Fibroblast of lung (primary cell): Measurements from ENCODE around the gene DDX39B.

Experiments used
- CTCF ChIP-seq, 2 donors: IDR thresholded peaks in 1 of 2; conservative IDR thresholded peaks in 1 of 2; 1 replicate in 1 of 2; 2 replicates in 1 of 2; pipeline ENCODE4 v1.5.1; 2011 to 2012; ENCODE audit warnings: low read length in 2 of 2, control low read depth in 1 of 2, inconsistent platforms in 1 of 2, low read depth in 1 of 2, mild to moderate bottlenecking in 1 of 2
- EZH2 ChIP-seq: IDR thresholded peaks from 2 replicates; pipeline ENCODE4 v1.5.1; 2012; ENCODE audit warnings: low read length, control low read depth, mild to moderate bottlenecking; ENCODE audit errors: missing control alignments

- no peak for TF ChIP-seq CTCF (conservative IDR thresholded peaks at IDR 0.05 in 1 of 2, IDR thresholded peaks at IDR 0.05 in 1 of 2; ENCODE audit: low read depth in 1 of 2, low read length in 2 of 2)
- TF ChIP-seq EZH2: no peak
Observed at GRCh38 chr6:31559606-31559957, 17.8 kb upstream of the DDX39B start.
